GM23338 (cell line): ENCODE data around the gene MTARC2. TPM values are rescaled to one million over a fixed set of nuclear protein-coding genes. Genes with fewer than 3 reads are reported as not detected.

ENCODE experiments used
- ATAC-seq: fragments of 200-7000 bp; cut with Tn5 transposase; 3 replicates; pipeline ENCODE4 v1.9.1; 2020
- DNase-seq: peaks from one replicate; pipeline ENCODE4 v3.0.0-alpha.2; 2015; ENCODE audit warnings: low spot score
- H2AFZ ChIP-seq: fragments of 200-600 bp; sonication (generic); 2 replicates; pipeline ENCODE4 v1.8.0; 2016; ENCODE audit warnings: antibody characterized with exemption, mild to moderate bottlenecking, moderate library complexity
- H3F3A ChIP-seq: fragments of 200-600 bp; sonication (generic); replicated peaks from 2 replicates; pipeline ENCODE4 v1.8.0; 2017; ENCODE audit warnings: antibody characterized with exemption, mixed run types, low read depth
- H3K27ac ChIP-seq: fragments of 200-600 bp; sonication (generic); 2 replicates; pipeline ENCODE4 v1.6.1; 2016; ENCODE audit warnings: low read depth
- H3K27me3 ChIP-seq: fragments of 200-600 bp; sonication (generic); 2 replicates; pipeline ENCODE4 v1.8.0; 2016; ENCODE audit warnings: mild to moderate bottlenecking, mixed run types, moderate library complexity; ENCODE audit not compliant: insufficient read depth
- H3K36me3 ChIP-seq: fragments of 200-600 bp; sonication (generic); 2 replicates; pipeline ENCODE4 v1.8.0; 2016; ENCODE audit warnings: mild to moderate bottlenecking; ENCODE audit not compliant: insufficient read depth
- H3K4me1 ChIP-seq: fragments of 200-600 bp; sonication (generic); 2 replicates; pipeline ENCODE4 v1.8.0; 2016; ENCODE audit warnings: mild to moderate bottlenecking, moderate library complexity; ENCODE audit not compliant: insufficient read depth
- H3K4me2 ChIP-seq: fragments of 200-600 bp; sonication (generic); 2 replicates; pipeline ENCODE4 v1.7.1; 2017; ENCODE audit warnings: mixed run types
- H3K4me3 ChIP-seq: fragments of 200-600 bp; sonication (generic); 2 replicates; pipeline ENCODE4 v1.6.1; 2016; ENCODE audit warnings: mixed run types
- H3K79me2 ChIP-seq: fragments of 200-600 bp; sonication (generic); replicated peaks from 2 replicates; pipeline ENCODE4 v1.8.0; 2017; ENCODE audit warnings: mild to moderate bottlenecking; ENCODE audit not compliant: insufficient read depth
- H3K9me2 ChIP-seq: fragments of 200-600 bp; sonication (generic); 2 replicates; pipeline ENCODE4 v1.8.0; 2017; ENCODE audit not compliant: insufficient read depth
- H4K20me1 ChIP-seq: fragments of 200-600 bp; sonication (generic); replicated peaks from 2 replicates; pipeline ENCODE4 v1.8.0; 2017; ENCODE audit warnings: mild to moderate bottlenecking; ENCODE audit not compliant: insufficient read depth
- H3K27ac Mint-ChIP-seq: 2 replicates; pipeline ENCODE4 v1.8.0; 2020; ENCODE audit warnings: inconsistent platforms, mild to moderate bottlenecking, moderate library complexity, mixed read lengths
- H3K27me3 Mint-ChIP-seq: 3 replicates; pipeline ENCODE4 v1.8.0; 2022; ENCODE audit warnings: low read depth, mild to moderate bottlenecking, moderate library complexity, mixed read lengths, inconsistent platforms; ENCODE audit not compliant: insufficient read depth, poor library complexity
- H3K36me3 Mint-ChIP-seq: 3 replicates; pipeline ENCODE4 v1.8.0; 2021; ENCODE audit warnings: low read depth, mild to moderate bottlenecking, inconsistent platforms, moderate library complexity, mixed read lengths
- H3K4me1 Mint-ChIP-seq: 3 replicates; pipeline ENCODE4 v1.8.0; 2020; ENCODE audit warnings: mild to moderate bottlenecking, inconsistent platforms, mixed read lengths
- H3K4me3 Mint-ChIP-seq: 3 replicates; pipeline ENCODE4 v1.8.0; 2021; ENCODE audit warnings: moderate library complexity, mild to moderate bottlenecking, inconsistent platforms, mixed read lengths
- H3K9me3 Mint-ChIP-seq: 3 replicates; pipeline ENCODE4 v1.8.0; 2020; ENCODE audit warnings: moderate library complexity, mild to moderate bottlenecking, inconsistent platforms, mixed read lengths
- CREB1 ChIP-seq: fragments of 250-450 bp; sonication (Bioruptor Pico); IDR thresholded peaks from 2 replicates; pipeline ENCODE4 v1.5.0; 2020; ENCODE audit warnings: low read depth, mild to moderate bottlenecking, moderate library complexity
- CTCF ChIP-seq, 2 experiments: fragments of 200-600 bp in 1 of 2; sonication (generic) in 1 of 2; conservative IDR thresholded peaks; 2 replicates each; pipeline versions ENCODE4 v1.5.1 to v1.6.1; 2016 to 2017; ENCODE audit warnings: antibody characterized with exemption in 2 of 2, low read depth in 2 of 2, mild to moderate bottlenecking in 2 of 2, moderate library complexity in 1 of 2
- ETS1 ChIP-seq: IDR thresholded peaks from 2 replicates; pipeline ENCODE4 v1.6.1; 2016; ENCODE audit warnings: antibody characterized with exemption
- EZH2 ChIP-seq: fragments of 200-600 bp; sonication (generic); IDR thresholded peaks from one replicate; pipeline ENCODE4 v1.8.0; 2017; ENCODE audit warnings: antibody characterized with exemption, mild to moderate bottlenecking, low read depth; ENCODE audit not compliant: unreplicated experiment
- EZH2phosphoT487 ChIP-seq: fragments of 200-600 bp; sonication (generic); IDR thresholded peaks from one replicate; pipeline ENCODE4 v1.8.1; 2018; ENCODE audit warnings: antibody characterized with exemption; ENCODE audit not compliant: unreplicated experiment
- JUNB ChIP-seq: IDR thresholded peaks from one replicate; pipeline ENCODE4 v1.6.1; 2016; ENCODE audit warnings: antibody characterized with exemption; ENCODE audit not compliant: unreplicated experiment
- NANOG ChIP-seq: IDR thresholded peaks from 2 replicates; pipeline ENCODE4 v1.6.1; 2016; ENCODE audit warnings: antibody characterized with exemption, borderline replicate concordance
- POLR2AphosphoS5 ChIP-seq: IDR thresholded peaks from 2 replicates; pipeline ENCODE4 v1.6.1; 2016; ENCODE audit warnings: antibody characterized with exemption, low read depth
- REST ChIP-seq: IDR thresholded peaks from one replicate; pipeline ENCODE4 v1.6.1; 2018; ENCODE audit warnings: antibody characterized with exemption; ENCODE audit not compliant: unreplicated experiment
- STAT1 ChIP-seq: IDR thresholded peaks from one replicate; pipeline ENCODE4 v1.6.1; 2016; ENCODE audit warnings: antibody characterized with exemption; ENCODE audit not compliant: unreplicated experiment
- ZNF114 ChIP-seq: fragments of 250-450 bp; sonication (Bioruptor Pico); IDR thresholded peaks from 2 replicates; pipeline ENCODE4 v1.5.0; 2020; ENCODE audit warnings: mild to moderate bottlenecking, moderate library complexity
- ZNF331 ChIP-seq: fragments of 250-450 bp; sonication (Bioruptor Pico); IDR thresholded peaks from 2 replicates; pipeline ENCODE4 v1.5.0; 2020; ENCODE audit warnings: low read depth, mild to moderate bottlenecking, moderate library complexity
- polyA plus RNA-seq: library from polyadenylated mRNA; unstranded; fragments of >200 nt; fragmentation: Nextera tagmentation; extraction: Ambion mirVana; gene quantifications from 2 replicates; pipeline ENCODE4 v1.2.1, GENCODE V29; 2016
- total RNA-seq: library from RNA; depleted of rRNA; stranded (reverse); fragments of >200 nt; shearing (Covaris generic); gene quantifications from 2 replicates; pipeline ENCODE4 v1.2.3, GENCODE V29; 2014

Gene MTARC2
- total and polyA plus RNA-seq, 2 experiments from 2014 or later: 4.1 to 8.0 TPM

- peak overlapping the region; percentile 62; the same call in 1 of the 2 replicates for H3K4me3 ChIP-seq
- Mint-ChIP-seq H3K4me3 (peak overlapping the region; percentile 87), H3K9me3 (no peaks in the 10 kb centered on the region), H3K4me1 (peaks cover 46% of the 10 kb centered on the region), H3K36me3 (no peaks in the 10 kb centered on the region; the same call in 2 of the 3 replicates), H3K27me3 (peaks cover 25% of the 10 kb centered on the region), H3K27ac (no peak overlapping the region)
- H3F3A ChIP-seq: no peaks in the 10 kb centered on the region
- H4K20me1 ChIP-seq: peaks cover 13% of the 10 kb centered on the region
- peaks cover 41% of the 10 kb centered on the region for H3K27me3 ChIP-seq
- H3K27ac ChIP-seq: no peak overlapping the region
- H3K4me1 ChIP-seq: peaks cover 23% of the 10 kb centered on the region
- 0 out of 2 replicates have a peak overlapping the region, but pooled peaks have one; percentile 89 for H2AFZ ChIP-seq
- TF ChIP-seq NANOG (no peak), STAT1 (no peak), POLR2AphosphoS5 (no peak), ZNF114 (CRISPR knock-in tag) (no peak), EZH2 (no peak), ETS1 (no peak), JUNB (no peak), CREB1 (CRISPR knock-in tag) (no peak), CTCF (conservative IDR thresholded peaks at IDR 0.05; ENCODE audit: low read depth in 2 of 2) (no peak)
- no peaks in the 10 kb centered on the region for H3K36me3 ChIP-seq
- DNase-seq (no peak), ATAC-seq (no peak)
- H3K4me2 ChIP-seq: peak overlapping the region; percentile 84
- peaks cover 7% of the 10 kb centered on the region; the same call in 1 of the 2 replicates for H3K79me2 ChIP-seq
- H3K9me2 ChIP-seq: no peaks in the 10 kb centered on the region
Observed at GRCh38 chr1:220746851-220747250, 1.3 kb upstream of the MTARC2 start.

GRCh38 chr1:220747437-220748088 lies 559 bp upstream of the MTARC2 start:
- peak overlapping the region; percentile 89 for H2AFZ ChIP-seq
- H3K27me3 ChIP-seq: peaks cover 41% of the 10 kb centered on the region
- peak overlapping the region; percentile 84 for H3K4me2 ChIP-seq
- H3K4me3 ChIP-seq: peak overlapping the region; percentile 62
- no peaks in the 10 kb centered on the region for H3K9me2 ChIP-seq
- H3K79me2 ChIP-seq: peaks cover 15% of the 10 kb centered on the region
- ATAC-seq: peak; percentile 16
- no peak overlapping the region for H3K27ac ChIP-seq
- peaks cover 25% of the 10 kb centered on the region for H3K27me3 Mint-ChIP-seq
- peaks cover 46% of the 10 kb centered on the region for H3K4me1 Mint-ChIP-seq
- H4K20me1 ChIP-seq: peaks cover 13% of the 10 kb centered on the region
- no peaks in the 10 kb centered on the region for H3K9me3 Mint-ChIP-seq
- no peaks in the 10 kb centered on the region for H3F3A ChIP-seq
- DNase-seq: peak; percentile 42
- no peaks in the 10 kb centered on the region for H3K36me3 ChIP-seq
- H3K27ac Mint-ChIP-seq: peak overlapping the region; percentile 85
- peaks cover 23% of the 10 kb centered on the region for H3K4me1 ChIP-seq
- H3K36me3 Mint-ChIP-seq: no peaks in the 10 kb centered on the region; the same call in 2 of the 3 replicates
- H3K4me3 Mint-ChIP-seq: peak overlapping the region; percentile 87
- TF ChIP-seq STAT1 (no peak), EZH2phosphoT487 (no peak), REST (no peak), JUNB (no peak), ETS1 (no peak), EZH2 (no peak), ZNF114 (CRISPR knock-in tag) (no peak), CREB1 (CRISPR knock-in tag) (no peak), NANOG (no peak), ZNF331 (no peak), CTCF (conservative IDR thresholded peaks at IDR 0.05; ENCODE audit: low read depth in 2 of 2) (no peak)
